ENCODE measurements around the gene DNAJC18. TPM values are rescaled to one million over a fixed set of nuclear protein-coding genes. Genes with fewer than 3 reads are reported as not detected.
A peak's percentile ranks its signal among the peaks of the same experiment; 100 is the strongest.
"Not testable (repeated sequence)": the region's sequence is repeated elsewhere in the genome, so short reads cannot be mapped to it uniquely, and the experiment has no call there.

Gene DNAJC18
- total RNA-seq, 4 donors from 2014 or later, result 7.9 to 21.0 (median 12.7) TPM

GRCh38 chr5:139481580-139482049 lies 42.3 kb upstream of the DNAJC18 start:
- intact Hi-C loops (cut with DNase I), result no loop called here
- TF ChIP-seq POLR2A (IDR thresholded peaks at IDR 0.05) (no peak), CTCF (IDR thresholded peaks at IDR 0.05) (peak in 1 of 6 experiments; percentile 6)
- H3K4me1 ChIP-seq, result peaks cover 11 to 28% of the 10 kb centered on the region in 2 donors
- H3K9me3 ChIP-seq, result no peaks in the 10 kb centered on the region
- H3K27me3 ChIP-seq, result no peaks in the 10 kb centered on the region
- DNase-seq, result no peak
- peak overlapping the region; percentile 85 to 93 (median 93) for H3K27ac ChIP-seq
- peaks cover 0 to 4% of the 10 kb centered on the region in 2 donors for H3K36me3 ChIP-seq
- H3K4me3 ChIP-seq (replicated peaks in 1 of 3), result peak overlapping the region in 2 of 3 donors; percentile 9 to 35
- 25 to 56% methylated on average over 1 to 3 of the region's 5 CpGs for WGBS, 2 donors

- DNase-seq, result no peak
- WGBS, 2 donors, result 40 to 100% methylated on average over 1 to 3 of the region's 12 CpGs
- H3K4me3 ChIP-seq (replicated peaks in 1 of 3), result peak overlapping the region in 1 of 3 donors; percentile 35
- H3K36me3 ChIP-seq, result peaks cover 0 to 4% of the 10 kb centered on the region in 2 donors
- H3K4me1 ChIP-seq, result peaks cover 11 to 28% of the 10 kb centered on the region in 2 donors
- no peaks in the 10 kb centered on the region for H3K27me3 ChIP-seq
- H3K27ac ChIP-seq, result peak overlapping the region; percentile 85 to 93 (median 93)
- TF ChIP-seq CTCF (IDR thresholded peaks at IDR 0.05), result no peak
- TF ChIP-seq POLR2A (IDR thresholded peaks at IDR 0.05), result no peak
- no peaks in the 10 kb centered on the region for H3K9me3 ChIP-seq
- intact Hi-C loops (cut with DNase I), result no loop called here
Observed at GRCh38 chr5:139481122-139481533, 41.8 kb upstream of the DNAJC18 start.

- H3K4me1 ChIP-seq, result peaks cover 11 to 33% of the 10 kb centered on the region in 2 donors
- H3K4me3 ChIP-seq (replicated peaks in 1 of 3); H3K27me3 ChIP-seq; H3K36me3 ChIP-seq; DNase-seq; H3K27ac ChIP-seq; intact Hi-C loops (cut with DNase I); H3K9me3 ChIP-seq: not testable (repeated sequence)
- 96 to 99% methylated on average over 4 of the region's 4 CpGs for WGBS, 2 donors
Observed at GRCh38 chr5:139479729-139480128, 40.4 kb upstream of the DNAJC18 start.

- H3K9me3 ChIP-seq; H3K27me3 ChIP-seq; H3K27ac ChIP-seq; H3K4me3 ChIP-seq (replicated peaks in 1 of 3); DNase-seq; H3K36me3 ChIP-seq; intact Hi-C loops (cut with DNase I): not testable (repeated sequence)
- H3K4me1 ChIP-seq, result peaks cover 11 to 40% of the 10 kb centered on the region in 2 donors
- 77 to 84% methylated on average over 9 of the region's 9 CpGs for WGBS, 2 donors
Observed at GRCh38 chr5:139478657-139479423, 39.5 kb upstream of the DNAJC18 start.

GRCh38 chr5:139475865-139476617 lies 36.7 kb upstream of the DNAJC18 start:
- DNase-seq, result no peak
- no peak overlapping the region for H3K27ac ChIP-seq
- peaks cover 0 to 31% of the 10 kb centered on the region in 2 donors for H3K4me1 ChIP-seq
- intact Hi-C loops (cut with DNase I), result no loop called here
- peaks cover 0 to 4% of the 10 kb centered on the region in 2 donors for H3K36me3 ChIP-seq
- no peaks in the 10 kb centered on the region for H3K9me3 ChIP-seq
- 84 to 89% methylated on average over 12 to 13 of the region's 13 CpGs for WGBS, 2 donors
- no peak for TF ChIP-seq CTCF (IDR thresholded peaks at IDR 0.05)
- no peak for TF ChIP-seq POLR2A (IDR thresholded peaks at IDR 0.05)
- H3K27me3 ChIP-seq, result no peaks in the 10 kb centered on the region
- no peak overlapping the region for H3K4me3 ChIP-seq (replicated peaks in 1 of 3)
